GM18951 (cell line): ENCODE data around the gene FAM120B.

ENCODE experiments used
- POLR2A ChIP-seq: IDR thresholded peaks from 4 replicates; pipeline ENCODE4 v1.6.1; 2011; ENCODE audit warnings: mild to moderate bottlenecking; ENCODE audit not compliant: insufficient read length, insufficient read depth; ENCODE audit errors: extremely low read depth
- in situ Hi-C: fragments of 300-500 bp; cut with MboI; formaldehyde crosslinking; loops from one replicate; pipeline ENCODE4 v1.12.0; 2022; ENCODE audit warnings: low sequenced_read_pairs, mixed read lengths, inconsistent platforms; ENCODE audit not compliant: unreplicated experiment

The FAM120B gene

DNA sequence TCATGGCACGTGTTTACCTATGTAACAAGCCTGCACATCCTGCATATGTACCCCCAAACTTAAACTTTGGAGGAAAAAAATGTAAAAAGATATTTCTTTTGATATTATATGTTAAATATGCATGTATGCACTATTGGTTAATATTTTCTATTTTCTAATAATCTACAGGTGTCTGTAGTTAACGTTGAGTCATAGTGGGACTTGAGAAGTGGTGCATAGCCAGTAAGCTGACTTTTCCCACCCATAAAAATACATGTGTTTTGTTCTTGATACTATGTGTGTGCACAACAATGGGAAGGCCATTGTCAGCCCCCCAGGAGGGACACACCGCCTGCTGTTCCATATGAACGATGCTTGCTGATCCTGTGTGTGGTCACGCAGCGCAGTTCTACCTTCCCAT, 49.1 kb downstream of the FAM120B start:
- no peak for TF ChIP-seq POLR2A
- in situ Hi-C loops = no loop called here

- no peak for TF ChIP-seq POLR2A
- in situ Hi-C loops = no loop called here
These were observed 51.3 kb downstream of the FAM120B start for GRCh38 chr6:170357812-170358211.

GRCh38 chr6:170358496-170358895, 51.9 kb downstream of the FAM120B start:
- in situ Hi-C loops = no loop called here
- no peak for TF ChIP-seq POLR2A

GRCh38 chr6:170360476-170360875, 53.9 kb downstream of the FAM120B start:
- TF ChIP-seq POLR2A = no peak
- in situ Hi-C loops = no loop called here

DNA sequence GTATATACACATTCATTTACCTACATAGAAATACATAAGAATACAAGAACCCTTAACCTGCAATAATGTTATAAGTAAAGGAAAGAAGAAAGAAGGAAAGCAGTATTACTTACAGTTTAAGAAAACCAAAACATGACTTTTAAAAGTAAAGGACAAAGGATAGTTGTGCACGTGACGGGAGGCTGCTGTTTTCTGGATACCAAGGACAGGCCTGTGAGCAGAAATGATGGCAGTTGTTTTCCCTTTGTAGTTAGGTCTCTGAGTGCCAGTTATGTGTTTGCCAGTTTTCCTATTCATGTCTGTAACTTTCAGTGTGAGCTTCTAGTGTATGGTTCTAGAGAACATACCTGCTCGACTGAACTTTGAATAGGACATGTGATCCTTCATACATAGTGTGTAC, 54.8 kb downstream of the FAM120B start:
- no peak for TF ChIP-seq POLR2A
- in situ Hi-C loops = no loop called here

DNA sequence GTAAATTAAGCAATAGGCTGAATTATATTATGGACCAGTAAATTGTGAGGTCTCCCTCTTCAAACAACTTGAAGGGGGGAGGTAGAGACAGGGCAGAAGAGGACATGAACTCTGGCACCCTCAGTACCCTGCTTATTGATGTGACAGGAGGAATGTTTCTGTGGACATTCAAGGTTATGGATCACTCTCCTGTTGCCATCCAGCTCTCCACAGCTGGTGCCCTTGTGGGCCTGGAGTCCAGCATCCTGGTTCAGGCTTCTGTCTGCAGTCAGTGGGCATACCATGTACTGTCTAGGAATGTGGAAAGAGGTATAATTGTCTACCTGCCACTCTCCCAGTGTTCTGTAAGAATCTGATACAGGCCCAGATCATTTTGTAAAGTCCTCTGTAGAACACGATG, 55.6 kb downstream of the FAM120B start:
- TF ChIP-seq POLR2A = no peak
- in situ Hi-C loops = no loop called here

DNA sequence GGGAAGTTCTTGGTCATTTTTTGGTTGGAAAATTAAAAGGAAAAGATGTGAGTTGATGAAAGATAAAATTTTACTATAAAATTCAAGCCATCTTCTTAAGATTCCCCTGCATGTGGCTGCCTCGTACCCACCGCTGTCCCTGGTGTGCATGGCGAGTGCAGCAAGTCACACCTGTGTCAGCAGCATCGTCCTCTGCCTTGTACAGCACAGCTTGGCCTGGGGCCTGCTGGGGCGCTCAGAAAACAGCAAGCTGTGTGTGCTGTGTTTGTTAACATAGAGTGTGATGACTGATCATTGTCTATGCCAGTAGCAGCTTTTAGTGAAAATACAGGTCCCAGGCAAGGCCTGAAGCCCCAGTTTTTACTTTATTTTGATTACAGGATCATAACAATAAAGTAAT, 56.7 kb downstream of the FAM120B start:
- no peak for TF ChIP-seq POLR2A
- in situ Hi-C loops = no loop called here

- no peak for TF ChIP-seq POLR2A
- in situ Hi-C loops = no loop called here
These were observed 58.6 kb downstream of the FAM120B start for GRCh38 chr6:170365121-170365520.

GRCh38 chr6:170365593-170365992, 59.0 kb downstream of the FAM120B start:
- in situ Hi-C loops = no loop called here
- TF ChIP-seq POLR2A = no peak

GRCh38 chr6:170366248-170366960, 59.8 kb downstream of the FAM120B start:
- in situ Hi-C loops = no loop called here
- no peak for TF ChIP-seq POLR2A

GRCh38 chr6:170367241-170367640, 60.7 kb downstream of the FAM120B start:
- in situ Hi-C loops = no loop called here
- no peak for TF ChIP-seq POLR2A

DNA sequence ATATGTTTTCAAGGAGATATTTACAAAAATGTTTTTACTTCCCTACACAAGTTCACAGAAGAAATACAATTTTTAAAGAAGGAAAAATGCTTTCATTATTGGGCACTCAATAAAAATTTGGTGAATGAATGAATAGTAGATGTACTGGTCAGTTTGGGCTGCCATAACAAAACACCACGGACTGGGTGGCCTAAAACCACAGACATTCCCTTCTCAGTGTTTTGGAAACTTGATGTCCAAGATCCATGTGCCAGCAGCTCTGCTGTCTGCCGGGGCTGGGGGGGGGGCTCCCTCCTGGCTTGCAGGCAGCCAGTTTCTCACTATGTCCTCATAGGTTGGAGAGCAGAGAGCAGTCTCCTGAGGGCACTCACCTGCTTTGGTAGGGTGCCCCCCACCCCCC, 62.0 kb downstream of the FAM120B start:
- in situ Hi-C loops = no loop called here
- TF ChIP-seq POLR2A = no peak

DNA sequence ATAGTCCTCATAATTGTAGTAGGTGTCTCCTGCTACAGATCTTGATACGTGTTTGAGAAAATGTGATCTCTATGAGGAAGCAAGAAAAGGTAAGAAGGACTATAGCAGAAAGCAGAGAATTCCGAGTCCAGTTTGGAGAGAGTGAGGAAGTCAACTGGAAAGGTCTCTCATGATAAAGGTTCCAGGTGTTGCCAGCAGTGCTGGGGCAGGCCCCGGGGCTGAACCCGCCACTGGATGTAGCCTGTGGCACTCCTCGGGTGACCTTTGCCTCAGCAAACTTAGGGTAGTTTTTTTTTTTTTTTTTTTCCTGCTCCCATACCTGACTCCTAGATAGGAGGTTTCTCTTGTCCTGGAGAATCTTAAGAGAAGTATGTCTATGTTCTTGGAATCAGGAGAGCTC, 62.8 kb downstream of the FAM120B start:
- in situ Hi-C loops = no loop called here
- TF ChIP-seq POLR2A = no peak

DNA sequence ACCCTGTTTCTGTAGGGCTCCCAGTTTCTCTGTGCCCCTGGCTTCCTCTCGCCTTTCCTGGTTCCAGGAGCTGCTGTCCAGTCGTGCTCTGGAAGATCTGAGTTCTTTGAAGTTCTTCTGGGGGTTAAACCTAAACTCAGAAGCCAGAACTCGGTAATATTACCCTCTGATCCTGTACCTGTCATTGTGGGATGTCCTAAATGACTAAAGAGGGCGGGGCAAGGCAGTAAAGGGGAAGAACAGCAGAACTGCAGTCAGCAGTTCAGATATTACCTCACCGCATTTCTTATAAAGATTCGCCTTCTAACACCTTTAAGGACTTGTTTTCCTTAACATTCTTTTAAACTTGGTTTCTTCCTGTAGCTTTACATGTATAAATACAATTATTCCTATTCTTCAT, 63.9 kb downstream of the FAM120B start:
- in situ Hi-C loops = no loop called here

GRCh38 chr6:170371080-170371479, 64.5 kb downstream of the FAM120B start:
- TF ChIP-seq POLR2A = no peak
- in situ Hi-C loops = no loop called here

More for the DNA sequence above, 63.9 kb downstream of the FAM120B start:
- no peak for TF ChIP-seq POLR2A
